ENCODE measurements around the gene DUS3L. TPM values are rescaled to one million over a fixed set of nuclear protein-coding genes. Genes with fewer than 3 reads are reported as not detected.
"Not testable (repeated sequence)": the region's sequence is repeated elsewhere in the genome, so short reads cannot be mapped to it uniquely, and the experiment has no call there.

The DUS3L gene
- total RNA-seq, 1 experiment from 2014 or later: 77.6 TPM

- Mint-ChIP-seq H3K4me1 (ENCODE audit: insufficient read depth, unreplicated experiment) (no peaks in the 10 kb centered on the region), H3K27me3 (ENCODE audit: insufficient read depth, unreplicated experiment) (no peaks in the 10 kb centered on the region), H3K36me3 (ENCODE audit: insufficient read depth, unreplicated experiment) (peaks cover 38% of the 10 kb centered on the region), H3K27ac (ENCODE audit: low read depth, unreplicated experiment) (no peak overlapping the region), H3K9me3 (ENCODE audit: unreplicated experiment) (no peaks in the 10 kb centered on the region), H3K4me3 (ENCODE audit: unreplicated experiment) (no peak overlapping the region)
- ChIA-PET CTCF (interaction anchor here (0.5 to 1.3 kb wide), 4 partner anchors 21 to 96 kb away, joined by 3 to 4 read pairs (median 3); no protein-coding TSS in a partner anchor), POLR2A (interaction anchor here (0.5 to 1.3 kb wide), 3 partner anchors 21 to 121 kb away, joined by 3 to 12 read pairs (median 3); no protein-coding TSS in a partner anchor)
- TF ChIP-seq, protein P1, sequence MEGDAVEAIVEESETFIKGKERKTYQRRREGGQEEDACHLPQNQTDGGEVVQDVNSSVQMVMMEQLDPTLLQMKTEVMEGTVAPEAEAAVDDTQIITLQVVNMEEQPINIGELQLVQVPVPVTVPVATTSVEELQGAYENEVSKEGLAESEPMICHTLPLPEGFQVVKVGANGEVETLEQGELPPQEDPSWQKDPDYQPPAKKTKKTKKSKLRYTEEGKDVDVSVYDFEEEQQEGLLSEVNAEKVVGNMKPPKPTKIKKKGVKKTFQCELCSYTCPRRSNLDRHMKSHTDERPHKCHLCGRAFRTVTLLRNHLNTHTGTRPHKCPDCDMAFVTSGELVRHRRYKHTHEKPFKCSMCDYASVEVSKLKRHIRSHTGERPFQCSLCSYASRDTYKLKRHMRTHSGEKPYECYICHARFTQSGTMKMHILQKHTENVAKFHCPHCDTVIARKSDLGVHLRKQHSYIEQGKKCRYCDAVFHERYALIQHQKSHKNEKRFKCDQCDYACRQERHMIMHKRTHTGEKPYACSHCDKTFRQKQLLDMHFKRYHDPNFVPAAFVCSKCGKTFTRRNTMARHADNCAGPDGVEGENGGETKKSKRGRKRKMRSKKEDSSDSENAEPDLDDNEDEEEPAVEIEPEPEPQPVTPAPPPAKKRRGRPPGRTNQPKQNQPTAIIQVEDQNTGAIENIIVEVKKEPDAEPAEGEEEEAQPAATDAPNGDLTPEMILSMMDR (IDR thresholded peaks at IDR 0.05; ENCODE audit: unreplicated experiment): no peak
- DNase-seq (ENCODE audit: unreplicated experiment): no peak
- intact Hi-C loops (cut with micrococcal nuclease): no loop called here
- no TSS peak for BruUV-seq (replicated peaks)
Measured at GRCh38 chr19:5782945-5783919, 7.7 kb downstream of the DUS3L start.

GRCh38 chr19:5782322-5782721 lies 8.6 kb downstream of the DUS3L start:
- intact Hi-C loops (cut with micrococcal nuclease): no loop called here
- no peak overlapping the region for H3K27ac Mint-ChIP-seq (ENCODE audit: low read depth, unreplicated experiment)
- CTCF ChIA-PET: interaction anchor here (1.2 to 1.3 kb wide), 2 partner anchors 11 to 22 kb away, joined by 3 to 4 read pairs; no protein-coding TSS in a partner anchor
- no peaks in the 10 kb centered on the region for H3K4me1 Mint-ChIP-seq (ENCODE audit: insufficient read depth, unreplicated experiment)
- POLR2A ChIA-PET: interaction anchor here (0.5 to 1.3 kb wide), 4 partner anchors 12 to 122 kb away, joined by 3 to 12 read pairs (median 3); no protein-coding TSS in a partner anchor
- no TSS peak for BruUV-seq (replicated peaks)
- no peak for DNase-seq (ENCODE audit: unreplicated experiment)
- H3K4me3 Mint-ChIP-seq (ENCODE audit: unreplicated experiment): no peak overlapping the region
- no peaks in the 10 kb centered on the region for H3K9me3 Mint-ChIP-seq (ENCODE audit: unreplicated experiment)
- TF ChIP-seq, protein P1 (IDR thresholded peaks at IDR 0.05; ENCODE audit: unreplicated experiment): no peak
- H3K36me3 Mint-ChIP-seq (ENCODE audit: insufficient read depth, unreplicated experiment): peaks cover 35% of the 10 kb centered on the region
- no peaks in the 10 kb centered on the region for H3K27me3 Mint-ChIP-seq (ENCODE audit: insufficient read depth, unreplicated experiment)

GRCh38 chr19:5780916-5781315 lies 10.0 kb downstream of the DUS3L start:
- intact Hi-C loops (cut with micrococcal nuclease); POLR2A ChIA-PET; H3K9me3 Mint-ChIP-seq (ENCODE audit: unreplicated experiment); BruUV-seq (replicated peaks); H3K27ac Mint-ChIP-seq (ENCODE audit: low read depth, unreplicated experiment); H3K27me3 Mint-ChIP-seq (ENCODE audit: insufficient read depth, unreplicated experiment); H3K4me3 Mint-ChIP-seq (ENCODE audit: unreplicated experiment); DNase-seq (ENCODE audit: unreplicated experiment); H3K4me1 Mint-ChIP-seq (ENCODE audit: insufficient read depth, unreplicated experiment): not testable (repeated sequence)
- CTCF ChIA-PET: interaction anchor here (1.1 to 1.9 kb wide), 4 partner anchors 13 to 267 kb away, joined by 3 to 5 read pairs (median 4); no protein-coding TSS in a partner anchor
- peaks cover 21% of the 10 kb centered on the region for H3K36me3 Mint-ChIP-seq (ENCODE audit: insufficient read depth, unreplicated experiment)

GRCh38 chr19:5778402-5778801 lies 12.6 kb downstream of the DUS3L start:
- Mint-ChIP-seq H3K27me3 (ENCODE audit: insufficient read depth, unreplicated experiment) (no peaks in the 10 kb centered on the region), H3K9me3 (ENCODE audit: unreplicated experiment) (no peaks in the 10 kb centered on the region), H3K27ac (ENCODE audit: low read depth, unreplicated experiment) (no peak overlapping the region), H3K36me3 (ENCODE audit: insufficient read depth, unreplicated experiment) (peaks cover 10% of the 10 kb centered on the region), H3K4me3 (ENCODE audit: unreplicated experiment) (no peak overlapping the region), H3K4me1 (ENCODE audit: insufficient read depth, unreplicated experiment) (peaks cover 5% of the 10 kb centered on the region)
- no TSS peak for BruUV-seq (replicated peaks)
- CTCF ChIA-PET: no interaction called here
- POLR2A ChIA-PET: interaction anchor here (0.9 kb wide), 1 partner anchor 125 kb away, joined by 3 read pairs; the partner anchor contains the start of gene NDUFA11
- intact Hi-C loops (cut with micrococcal nuclease): no loop called here
- no peak for DNase-seq (ENCODE audit: unreplicated experiment)
- TF ChIP-seq, protein P1 (IDR thresholded peaks at IDR 0.05; ENCODE audit: unreplicated experiment): no peak
